ENCODE measurements around the gene SHF. TPM values are rescaled to one million over a fixed set of nuclear protein-coding genes. Genes with fewer than 3 reads are reported as not detected.

Gene SHF
- total and polyA plus RNA-seq, 2 of the 4 experiments (the other 2 are of a cell fraction): 1.8 to 3.5 TPM

DNA sequence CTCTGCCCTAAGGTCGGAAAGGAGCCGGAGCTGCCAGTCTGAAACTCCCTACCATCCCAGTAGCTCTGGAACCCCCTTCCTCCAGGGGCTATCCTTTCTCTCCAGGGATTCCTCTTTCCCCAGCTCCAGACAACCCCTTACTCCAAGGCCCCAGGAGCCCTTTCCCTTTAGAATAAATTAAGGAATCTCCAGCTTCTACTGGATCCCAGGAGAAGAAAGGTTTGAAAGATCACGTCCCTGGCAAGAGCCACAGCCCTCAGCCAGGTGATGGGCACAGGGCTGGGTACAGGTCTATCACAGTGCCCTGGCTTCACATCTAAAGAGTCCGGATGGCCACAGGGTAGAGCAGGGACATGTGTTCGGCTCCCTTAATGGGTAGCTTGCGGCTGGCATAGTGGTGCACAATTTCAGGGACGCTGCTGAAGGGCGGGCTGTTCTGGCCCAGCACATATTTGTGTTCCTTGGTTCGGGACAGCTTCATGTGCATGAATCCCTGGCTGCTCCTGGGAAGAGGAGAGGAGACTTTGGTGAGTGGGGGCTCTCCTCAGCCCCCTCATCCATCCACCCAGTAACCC is 20.0 kb downstream of the SHF start (continued):
- TF ChIP-seq, protein P1, sequence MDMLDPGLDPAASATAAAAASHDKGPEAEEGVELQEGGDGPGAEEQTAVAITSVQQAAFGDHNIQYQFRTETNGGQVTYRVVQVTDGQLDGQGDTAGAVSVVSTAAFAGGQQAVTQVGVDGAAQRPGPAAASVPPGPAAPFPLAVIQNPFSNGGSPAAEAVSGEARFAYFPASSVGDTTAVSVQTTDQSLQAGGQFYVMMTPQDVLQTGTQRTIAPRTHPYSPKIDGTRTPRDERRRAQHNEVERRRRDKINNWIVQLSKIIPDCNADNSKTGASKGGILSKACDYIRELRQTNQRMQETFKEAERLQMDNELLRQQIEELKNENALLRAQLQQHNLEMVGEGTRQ (IDR thresholded peaks at IDR 0.05; ENCODE audit: low read depth, low read length): no peak
- no peak for TF ChIP-seq MAFK (IDR thresholded peaks at IDR 0.05; ENCODE audit: low read depth, low read length)
- TF ChIP-seq RCOR1 (IDR thresholded peaks at IDR 0.05; ENCODE audit: insufficient replicate concordance, low read length): no peak
- no peak for TF ChIP-seq CEBPB (IDR thresholded peaks at IDR 0.05; ENCODE audit: low read depth, low read length)
- TF ChIP-seq SMC3 (IDR thresholded peaks at IDR 0.05; ENCODE audit: low read depth, low read length): no peak
